Activated CD4-positive, alpha-beta T cell treated with anti-CD3 and anti-CD28 coated beads for 4 hours (primary cell): ENCODE data around the gene DST.

ENCODE experiments used
- DNase-seq, 2 donors: peaks; one replicate each; pipeline ENCODE4 v3.0.0-alpha.2; 2020

The DST gene

DNA sequence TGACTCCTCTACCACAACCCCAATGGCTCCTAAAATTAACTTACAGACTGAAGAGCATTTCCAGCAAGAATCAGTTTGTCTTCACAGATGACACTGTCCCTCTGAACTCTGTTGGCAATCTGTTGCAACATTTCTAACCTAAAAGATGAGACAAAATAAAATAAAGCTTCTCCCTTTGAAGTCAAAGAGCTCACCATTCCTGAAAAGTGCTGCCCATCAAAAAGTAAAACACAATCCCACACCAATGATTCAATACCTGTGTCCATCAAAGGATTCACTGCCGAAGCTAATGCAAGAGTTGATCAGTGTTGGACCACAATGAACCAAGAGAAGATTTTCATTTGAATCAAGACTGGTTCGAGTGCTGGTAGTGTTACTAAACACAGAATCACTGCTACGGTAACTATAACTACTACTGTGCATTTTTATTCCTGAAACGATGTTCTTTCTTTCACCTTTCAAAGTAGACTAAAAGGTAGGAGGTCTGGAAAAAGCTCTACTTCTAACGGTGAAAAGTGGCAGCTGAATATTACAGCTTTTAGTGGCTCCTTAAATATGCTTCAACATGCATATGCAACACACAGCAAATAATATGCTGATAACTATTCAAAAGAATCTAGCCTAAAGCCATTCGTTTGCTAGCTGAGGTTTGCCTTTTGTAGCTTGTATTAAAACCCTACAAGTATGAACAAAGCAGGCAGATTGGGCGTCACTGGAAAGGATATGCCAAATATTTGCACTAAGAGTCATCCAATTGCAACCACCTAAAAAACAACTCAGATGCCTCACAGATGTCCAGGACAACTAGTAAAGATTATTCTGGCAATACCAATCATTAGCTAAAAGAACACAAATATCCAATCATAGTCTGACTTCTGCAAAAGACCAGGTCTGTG, at the start of gene DST:
Gene DST (minus strand): TSS at position 524 of the 896 bp plus-strand sequence.
- DNase-seq: no peak

- DNase-seq: no peak
Measured at GRCh38 chr6:56691814-56692213, 49.1 kb upstream of the DST start.

DNA sequence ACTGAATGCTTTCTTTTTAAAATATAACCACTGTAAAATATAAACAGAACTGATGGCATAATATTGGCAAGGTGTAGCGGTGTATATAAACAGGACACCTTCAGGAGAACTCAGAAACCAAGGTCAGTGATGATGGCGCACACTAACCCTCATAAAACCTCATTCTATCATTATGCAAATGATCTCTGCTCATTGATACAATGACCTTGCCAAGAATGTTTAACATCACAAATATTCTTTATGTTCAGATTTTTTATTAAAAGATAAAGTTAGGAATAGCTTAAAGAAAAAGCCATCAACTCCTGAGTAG, 48.6 kb upstream of the DST start:
- DNase-seq: no peak

- no peak for DNase-seq
Measured at GRCh38 chr6:56690519-56691285, 48.0 kb upstream of the DST start.

DNA sequence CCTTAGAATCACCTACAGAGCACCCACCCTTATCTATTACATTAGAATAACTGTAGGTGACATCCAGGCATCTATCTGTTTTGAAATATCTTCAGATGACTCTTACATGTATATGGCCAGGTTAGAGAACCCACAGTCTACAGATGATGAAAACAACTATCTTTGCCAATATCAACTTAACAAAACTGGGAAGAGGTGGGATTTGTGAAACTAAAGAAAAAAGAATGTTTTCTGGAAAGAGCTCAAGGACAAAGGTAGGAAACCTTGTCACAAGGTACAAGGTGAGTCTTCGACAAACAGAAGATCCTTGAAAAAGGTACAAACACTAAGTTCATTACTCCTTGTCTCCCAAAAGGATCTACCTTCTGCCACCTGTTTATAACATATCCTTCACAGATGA, 47.0 kb upstream of the DST start:
- no peak for DNase-seq

DNA sequence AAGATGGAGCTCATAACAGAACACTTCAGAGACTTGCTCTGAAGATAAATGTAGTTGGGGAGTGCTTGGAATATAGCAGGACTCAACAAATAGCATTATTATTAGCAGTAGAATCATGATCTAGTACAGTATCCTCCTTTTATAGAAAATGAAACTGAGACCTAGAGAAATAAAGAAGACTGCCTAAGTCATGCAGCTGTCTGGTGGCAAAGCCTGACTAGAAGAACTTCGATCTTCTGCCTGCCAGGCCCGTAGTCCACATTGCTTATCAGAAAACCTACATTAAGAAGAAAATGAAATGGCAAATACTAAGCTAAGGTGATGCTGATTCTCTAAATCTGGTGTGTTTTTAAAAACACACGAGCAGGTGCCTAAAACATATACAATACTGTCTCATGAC, 46.4 kb upstream of the DST start:
- no peak for DNase-seq

GRCh38 chr6:56688521-56688920, 45.8 kb upstream of the DST start:
- no peak for DNase-seq

- DNase-seq: no peak
Measured at GRCh38 chr6:56687551-56687950, 44.9 kb upstream of the DST start.

DNA sequence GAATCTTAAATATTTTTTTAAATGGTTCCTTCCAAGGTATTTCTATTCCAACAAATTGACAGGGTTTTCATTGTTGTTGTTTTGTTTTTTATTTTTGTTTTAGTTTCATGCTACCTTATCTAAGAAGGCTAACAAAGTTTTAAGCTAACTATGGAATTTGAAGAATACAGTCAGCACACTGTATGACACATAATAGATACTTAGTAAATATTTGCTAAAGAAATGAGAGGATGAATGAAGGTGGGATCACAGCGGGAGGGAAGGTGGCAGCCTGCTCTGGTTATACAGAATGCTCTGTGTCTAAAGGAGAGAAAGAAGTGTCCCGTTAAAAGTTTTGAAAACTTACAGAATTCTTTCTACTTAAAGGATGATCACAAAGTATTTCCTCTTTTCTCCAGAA, 43.7 kb upstream of the DST start:
- DNase-seq: no peak

- DNase-seq: no peak
Measured at GRCh38 chr6:56685994-56686393, 43.3 kb upstream of the DST start.

- DNase-seq: no peak
Measured at GRCh38 chr6:56685102-56685733, 42.5 kb upstream of the DST start.

DNA sequence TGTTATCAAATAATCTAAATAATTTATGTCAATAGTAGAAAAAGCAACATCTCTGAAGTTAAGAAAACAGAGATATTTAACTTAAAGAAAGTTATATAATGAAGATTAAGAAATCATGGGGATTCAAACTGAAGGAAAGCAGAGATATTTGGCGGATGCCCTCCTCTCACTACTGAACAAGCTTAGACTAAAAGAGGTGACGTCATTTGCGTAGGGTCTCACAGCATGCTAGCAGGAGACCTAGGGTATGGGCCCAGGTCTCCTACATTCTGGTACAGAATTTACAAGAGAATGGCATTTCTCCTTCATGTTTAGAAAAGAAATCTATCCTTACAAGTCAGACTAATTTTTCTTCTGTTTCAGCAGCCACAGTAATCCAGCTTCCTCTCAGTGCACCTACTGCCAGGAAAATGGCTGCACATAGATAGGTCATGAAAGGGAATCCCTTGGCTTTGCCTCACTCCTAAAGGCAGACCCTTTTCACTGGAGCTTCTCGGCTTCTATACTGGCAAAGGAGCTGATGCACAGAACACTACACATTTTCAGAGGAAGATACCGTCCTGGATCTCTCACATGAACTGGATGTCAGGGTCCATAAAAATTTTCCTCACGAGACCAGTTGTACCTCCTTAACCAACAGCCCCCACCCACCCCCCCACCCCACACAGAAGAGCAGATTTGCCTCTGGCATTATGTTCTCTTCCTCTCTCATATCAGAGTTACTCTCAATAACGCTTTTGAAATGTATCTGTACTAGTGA, 41.8 kb upstream of the DST start:
- no peak for DNase-seq

DNA sequence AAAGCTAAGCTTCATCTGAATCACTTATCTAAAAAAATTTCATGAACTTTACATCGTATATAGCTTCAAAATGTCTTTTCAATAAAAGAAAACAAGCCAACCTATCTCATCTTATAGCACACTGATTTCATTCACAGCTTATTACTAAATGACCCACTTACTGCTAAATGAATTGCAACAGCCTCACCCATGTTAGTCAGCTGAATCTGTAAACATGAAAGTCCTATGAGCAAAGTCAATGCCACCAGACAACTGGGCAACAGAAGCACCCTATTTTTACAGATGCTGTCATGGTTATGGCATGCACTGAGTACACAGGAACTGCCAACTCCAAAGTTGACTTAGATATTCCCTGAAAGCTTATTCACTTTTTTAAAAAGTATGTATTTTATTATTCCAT, 41.2 kb upstream of the DST start:
- DNase-seq: no peak

DNA sequence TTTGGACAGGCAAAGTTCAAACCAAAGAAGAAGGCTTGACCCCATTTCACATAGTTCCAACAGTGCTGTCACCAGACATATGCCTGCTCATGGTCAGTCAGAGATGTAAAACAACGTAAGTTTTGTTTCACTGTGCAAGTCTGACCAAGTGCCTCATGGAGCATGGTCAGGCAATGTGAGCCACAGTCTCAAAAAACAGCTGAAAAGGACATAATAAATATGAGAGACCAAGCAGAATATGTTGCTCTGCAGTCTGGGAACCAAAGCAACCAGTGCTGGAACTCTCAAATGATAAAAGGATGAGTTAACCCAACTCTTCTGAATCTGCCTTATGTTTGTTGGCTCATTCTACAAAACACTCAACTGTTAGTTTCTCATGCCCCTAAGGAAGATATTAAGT, 39.9 kb upstream of the DST start:
- DNase-seq: no peak

DNA sequence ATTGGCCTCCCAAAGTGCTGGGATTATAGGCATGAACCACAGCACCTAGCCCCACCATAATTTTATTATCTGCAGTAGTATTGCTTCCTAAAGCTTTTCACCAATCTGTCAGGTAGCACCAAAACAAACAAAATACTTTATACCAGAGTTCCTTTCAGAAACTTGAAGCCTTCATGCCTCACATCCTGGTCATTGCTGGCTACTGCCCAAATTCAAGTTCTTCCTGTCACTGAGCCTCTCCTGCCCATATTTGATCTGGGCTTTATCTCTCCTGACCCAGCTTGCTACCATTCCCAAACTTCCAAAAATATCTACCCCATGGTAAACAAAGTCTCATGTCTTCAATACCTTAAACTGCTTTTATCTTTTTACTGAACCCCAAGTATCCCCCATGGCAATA, 34.9 kb upstream of the DST start:
- no peak for DNase-seq

GRCh38 chr6:56671651-56672461, 29.2 kb upstream of the DST start:
- no peak for DNase-seq

DNA sequence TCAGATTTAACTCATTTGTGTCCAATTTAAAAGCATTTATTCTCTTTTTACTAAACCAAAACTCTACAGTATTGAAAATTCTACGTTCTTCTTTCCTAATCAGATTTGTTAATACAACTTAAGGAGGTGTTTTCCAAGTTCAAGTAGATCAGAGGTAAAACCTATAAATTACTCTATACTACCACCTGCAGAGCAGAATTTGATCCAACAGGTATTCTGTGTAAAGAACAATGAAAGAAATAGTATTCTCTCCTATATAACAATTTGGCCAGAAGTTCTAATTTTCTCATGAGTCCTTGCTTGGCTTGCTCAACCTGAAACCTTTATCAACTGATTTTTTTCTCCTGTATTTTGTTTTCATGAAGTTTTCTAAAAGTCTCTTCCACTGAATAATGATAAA, 28.5 kb upstream of the DST start:
- DNase-seq: no peak

DNA sequence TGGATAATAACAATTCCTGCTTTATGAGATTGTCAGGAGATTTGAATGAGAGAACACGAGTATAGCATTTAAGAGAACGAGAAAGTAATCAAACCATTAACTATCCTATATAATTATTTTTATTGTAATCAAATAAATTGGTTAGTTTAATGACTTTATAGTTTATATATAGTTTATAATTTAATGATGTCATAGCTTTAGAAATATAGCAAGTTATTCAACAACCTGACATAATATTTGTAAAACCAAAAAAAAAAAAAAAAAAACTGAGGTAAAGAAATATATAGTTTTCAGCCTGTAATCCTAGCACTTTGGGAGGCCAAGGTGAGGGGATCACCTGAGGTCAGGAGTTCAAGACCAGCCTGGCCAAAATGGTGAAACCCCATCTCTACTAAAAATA, 26.4 kb upstream of the DST start:
- DNase-seq: no peak

GRCh38 chr6:56668158-56668557, 25.5 kb upstream of the DST start:
- DNase-seq: no peak

DNA sequence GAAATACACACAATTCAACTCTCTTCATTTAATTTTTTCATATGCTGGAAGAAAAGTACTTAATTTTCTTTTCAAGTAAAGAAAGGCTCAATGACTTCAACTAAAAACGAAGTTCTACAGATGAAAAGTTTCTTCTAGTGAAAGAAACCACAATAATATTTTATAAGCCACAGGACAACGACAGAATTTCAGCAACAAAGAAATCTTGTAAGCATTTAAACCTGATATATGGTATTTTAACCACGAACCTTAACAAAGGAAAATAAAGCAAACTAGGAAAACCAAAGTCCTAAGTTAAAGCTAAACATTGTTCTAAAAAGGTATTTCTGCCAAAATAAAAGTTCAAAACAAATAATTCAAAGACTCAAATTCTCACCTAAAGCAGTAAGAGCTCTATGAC, 24.6 kb upstream of the DST start:
- DNase-seq: no peak

DNA sequence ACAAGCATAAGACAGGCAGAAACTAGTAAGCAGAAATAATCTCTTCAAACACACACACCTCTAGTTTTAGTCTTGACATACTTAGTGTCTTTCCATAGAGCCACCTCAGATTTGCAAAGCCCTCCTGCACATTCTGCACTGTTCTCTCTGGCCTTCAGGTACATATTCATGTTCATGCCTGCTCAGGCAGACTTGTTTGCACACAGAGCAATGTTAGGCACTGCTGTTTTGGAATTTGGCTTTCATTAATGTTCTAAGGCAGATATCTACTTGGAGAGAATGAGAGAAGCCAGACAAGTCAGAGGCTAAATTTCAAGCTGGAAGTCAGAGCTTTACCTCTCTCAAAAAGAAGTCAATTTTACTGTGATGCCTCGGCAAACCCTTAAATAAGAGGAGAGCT, 21.3 kb upstream of the DST start:
- DNase-seq: no peak

DNA sequence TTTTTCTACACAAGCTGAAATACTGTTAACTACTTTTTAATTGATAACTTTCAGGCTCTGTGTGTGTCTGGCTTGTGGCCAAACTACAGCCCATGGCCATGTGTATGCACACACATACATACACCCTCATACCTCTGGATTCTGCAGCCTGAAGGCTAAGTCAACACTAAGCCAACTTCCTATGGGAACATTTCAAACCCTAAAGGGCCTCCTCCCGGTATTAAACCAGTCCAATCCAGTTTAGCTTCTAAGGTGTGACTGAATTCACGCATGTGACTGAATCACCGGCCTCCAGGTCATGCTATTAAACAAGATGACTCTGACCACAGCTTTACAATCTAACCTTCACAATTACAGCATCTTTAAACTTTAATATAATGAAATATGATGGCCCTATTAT, 20.7 kb upstream of the DST start:
- no peak for DNase-seq
